Right lobe of liver (tissue), 6 donors: Measurements from ENCODE around the gene SCFD2. TPM values are rescaled to one million over a fixed set of nuclear protein-coding genes. Genes with fewer than 3 reads are reported as not detected.
A peak's percentile ranks its signal among the peaks of the same experiment; 100 is the strongest.

Experiments used
- ATAC-seq, 4 donors: fragments of 200-7000 bp; cut with Tn5 transposase; one replicate each; pipeline ENCODE4 v1.9.1; 2020; ENCODE audit warnings: mild to moderate bottlenecking in 4 of 4, moderate library complexity in 4 of 4
- DNase-seq, 3 donors: peaks; one replicate each; pipeline ENCODE4 v3.0.0-alpha.2; 2020
- H3K27ac ChIP-seq, 3 donors: fragments of 200-600 bp; one replicate each; pipeline ENCODE4 v1.8.0; 2022
- H3K27me3 ChIP-seq, 2 donors: fragments of 200-600 bp; one replicate each; pipeline ENCODE4 v1.8.0; 2022
- H3K36me3 ChIP-seq, 4 donors: fragments of 200-600 bp; sonication (generic) in 1 of 4; one replicate each; pipeline versions ENCODE4 v1.5.1 to v1.8.0; 2017 to 2022; ENCODE audit warnings: control low read depth in 1 of 4
- H3K4me1 ChIP-seq, 4 donors: fragments of 200-600 bp; sonication (generic) in 1 of 4; one replicate each; pipeline versions ENCODE4 v1.5.1 to v1.8.0; 2017 to 2022; ENCODE audit warnings: control low read depth in 1 of 4
- H3K4me3 ChIP-seq, 3 donors: fragments of 200-600 bp; one replicate each; pipeline ENCODE4 v1.8.0; 2022
- H3K9me3 ChIP-seq, 4 donors: fragments of 200-600 bp; sonication (generic) in 1 of 4; one replicate each; pipeline versions ENCODE4 v1.5.1 to v1.8.0; 2017 to 2022; ENCODE audit warnings: control low read depth in 1 of 4
- POLR2A ChIP-seq: fragments of 450-650 bp; IDR thresholded peaks from one replicate; pipeline ENCODE4 v1.6.1; 2017; ENCODE audit warnings: antibody characterized with exemption, mild to moderate bottlenecking
- WGBS: methylation state at CpG from one replicate; pipeline ENCODE4 v1.1.6; 2018; ENCODE audit warnings: low coverage, low lambda C conversion rate; ENCODE audit not compliant: insufficient coverage; ENCODE audit errors: missing lambda C conversion rate; 5-methylcytosine and 5-hydroxymethylcytosine counted together
- intact Hi-C, 2 donors: fragments of 100-400 bp; cut with DNase I; formaldehyde crosslinking; loops; one replicate each; pipeline versions ENCODE4 v1.11.2 to v1.14.1; 2022
- total RNA-seq, 6 experiments: library from RNA; depleted of rRNA in 2 of 6; stranded (reverse); fragments of >200 nt in 2 of 6; fragmentation: NEBNext Ultra II Directional in 3 of 6; extraction: Animal tissue kit (Norgen Biotek cat#: 25700) in 3 of 6; gene quantifications; one replicate each; pipeline versions ENCODE4 v1.1.0 to v1.2.4, GENCODE V29; 2016 to 2023
- TF ChIP-seq, protein P1 (sequence below), 4 donors: fragments of 200-600 bp in 3 of 4; fragments of 450-650 bp in 1 of 4; IDR thresholded peaks; one replicate each; pipeline versions ENCODE4 v1.5.1 to v1.8.0; 2016 to 2022; ENCODE audit warnings: antibody characterized with exemption in 4 of 4, mild to moderate bottlenecking in 2 of 4
- donor health status: DM: no; HTN: yes; CAD: no.
- donor health status: DM: no; HTN: no; CAD: no.
- donor health status: DM: no; HTN: no; CAD: no.
- donor health status: DM: no; HTN: yes; CAD: no.
- donor health status: DM: no; HTN: yes; CAD: no.

The SCFD2 gene
- total RNA-seq, 6 experiments from 2014 or later, result 7.6 to 17.1 (median 10.3) TPM

DNA sequence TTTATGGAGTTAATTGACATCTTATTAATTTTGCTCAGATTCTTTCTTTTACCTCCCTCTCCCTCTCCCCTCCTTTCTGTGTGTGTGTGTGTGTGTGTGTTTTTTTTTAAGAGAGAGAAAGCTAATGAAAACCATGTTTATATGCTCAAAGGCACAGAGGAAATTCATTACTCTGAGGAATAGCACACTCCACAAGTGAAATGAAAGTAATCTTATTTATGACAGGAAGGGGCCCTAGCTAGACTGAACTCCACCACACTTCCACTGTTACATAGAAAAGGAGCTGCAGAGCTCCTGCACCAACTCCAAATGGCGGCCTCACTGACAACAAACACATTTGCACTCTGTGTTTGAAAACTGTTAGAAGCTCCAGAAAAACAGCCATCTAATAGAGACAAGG, 353.1 kb downstream of the SCFD2 start:
- H3K27ac ChIP-seq, result no peak overlapping the region
- H3K4me1 ChIP-seq, result no peaks in the 10 kb centered on the region
- DNase-seq (no peak), ATAC-seq (peak; percentile 44 to 72 (median 62))
- WGBS, result 47% methylated on average over 1 of the region's 1 CpG
- H3K36me3 ChIP-seq, result no peaks in the 10 kb centered on the region
- intact Hi-C loops, result no loop called here
- TF ChIP-seq, protein P1, sequence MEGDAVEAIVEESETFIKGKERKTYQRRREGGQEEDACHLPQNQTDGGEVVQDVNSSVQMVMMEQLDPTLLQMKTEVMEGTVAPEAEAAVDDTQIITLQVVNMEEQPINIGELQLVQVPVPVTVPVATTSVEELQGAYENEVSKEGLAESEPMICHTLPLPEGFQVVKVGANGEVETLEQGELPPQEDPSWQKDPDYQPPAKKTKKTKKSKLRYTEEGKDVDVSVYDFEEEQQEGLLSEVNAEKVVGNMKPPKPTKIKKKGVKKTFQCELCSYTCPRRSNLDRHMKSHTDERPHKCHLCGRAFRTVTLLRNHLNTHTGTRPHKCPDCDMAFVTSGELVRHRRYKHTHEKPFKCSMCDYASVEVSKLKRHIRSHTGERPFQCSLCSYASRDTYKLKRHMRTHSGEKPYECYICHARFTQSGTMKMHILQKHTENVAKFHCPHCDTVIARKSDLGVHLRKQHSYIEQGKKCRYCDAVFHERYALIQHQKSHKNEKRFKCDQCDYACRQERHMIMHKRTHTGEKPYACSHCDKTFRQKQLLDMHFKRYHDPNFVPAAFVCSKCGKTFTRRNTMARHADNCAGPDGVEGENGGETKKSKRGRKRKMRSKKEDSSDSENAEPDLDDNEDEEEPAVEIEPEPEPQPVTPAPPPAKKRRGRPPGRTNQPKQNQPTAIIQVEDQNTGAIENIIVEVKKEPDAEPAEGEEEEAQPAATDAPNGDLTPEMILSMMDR (IDR thresholded peaks at IDR 0.05), result no peak
- no peak for TF ChIP-seq POLR2A
- H3K9me3 ChIP-seq, result no peaks in the 10 kb centered on the region
- H3K4me3 ChIP-seq, result no peak overlapping the region
- no peaks in the 10 kb centered on the region for H3K27me3 ChIP-seq

DNA sequence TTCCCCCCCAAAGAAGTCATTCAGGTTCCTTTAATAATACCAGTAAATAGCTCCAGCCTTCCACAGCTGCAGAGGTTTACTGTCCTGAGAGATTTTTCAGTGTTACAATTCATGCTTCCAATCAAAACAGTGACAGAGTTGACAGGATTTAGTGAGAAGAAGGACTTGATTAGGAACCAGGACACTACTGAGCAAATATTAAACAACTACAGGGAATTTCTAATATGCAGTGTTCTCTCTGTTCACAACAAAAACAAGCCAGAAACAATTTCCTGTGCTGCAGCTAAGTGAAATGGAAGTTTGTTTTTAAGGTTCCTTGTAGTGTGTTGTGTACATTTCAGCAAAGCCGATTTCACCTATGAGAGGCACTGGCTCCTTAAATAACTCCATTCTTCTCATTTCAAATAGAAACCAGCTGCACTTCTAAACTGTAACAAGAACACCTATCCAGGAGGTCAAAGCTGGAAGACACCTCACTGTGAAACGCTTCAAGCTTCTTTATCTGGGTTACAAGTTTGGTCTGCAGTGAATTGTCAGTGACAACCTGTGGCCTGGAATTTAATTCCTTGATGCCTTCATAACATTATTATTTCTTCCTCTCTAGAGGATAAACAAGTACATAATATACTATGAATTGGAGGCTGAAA, 354.5 kb downstream of the SCFD2 start:
- Histone ChIP-seq H3K4me1 (no peaks in the 10 kb centered on the region), H3K27me3 (no peaks in the 10 kb centered on the region), H3K4me3 (no peak overlapping the region), H3K27ac (no peak overlapping the region), H3K36me3 (no peaks in the 10 kb centered on the region), H3K9me3 (no peaks in the 10 kb centered on the region)
- intact Hi-C loops, result no loop called here
- WGBS, result 36% methylated on average over 2 of the region's 2 CpGs
- no peak for ATAC-seq
- TF ChIP-seq, protein P1 (IDR thresholded peaks at IDR 0.05), result no peak
- no peak for TF ChIP-seq POLR2A
- no peak for DNase-seq

DNA sequence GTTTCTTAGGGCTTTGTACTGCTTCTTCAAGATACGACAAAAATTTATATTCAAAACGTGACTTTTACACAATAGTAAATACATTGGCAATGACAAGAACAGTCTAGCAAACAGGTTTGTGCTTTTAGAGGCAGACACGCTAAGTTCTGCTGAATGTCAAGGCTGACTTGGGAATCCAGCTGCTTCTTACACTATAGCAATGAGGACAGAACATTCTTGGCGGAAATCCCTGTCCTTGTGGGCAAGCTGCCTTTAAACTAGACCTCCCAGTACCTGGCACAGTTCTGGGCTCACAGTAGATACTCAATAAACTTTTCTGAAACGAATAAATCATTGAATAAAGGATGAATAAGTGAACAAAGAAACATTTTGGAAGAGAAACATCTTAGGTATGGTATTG, 355.5 kb downstream of the SCFD2 start:
- intact Hi-C loops, result no loop called here
- TF ChIP-seq, protein P1 (IDR thresholded peaks at IDR 0.05), result no peak
- no peak for TF ChIP-seq POLR2A
- no peak overlapping the region for H3K4me3 ChIP-seq
- 63% methylated on average over 5 of the region's 5 CpGs for WGBS
- no peaks in the 10 kb centered on the region for H3K9me3 ChIP-seq
- no peaks in the 10 kb centered on the region for H3K4me1 ChIP-seq
- H3K27me3 ChIP-seq, result no peaks in the 10 kb centered on the region
- DNase-seq (no peak), ATAC-seq (no peak)
- H3K27ac ChIP-seq, result no peak overlapping the region
- no peaks in the 10 kb centered on the region for H3K36me3 ChIP-seq

DNA sequence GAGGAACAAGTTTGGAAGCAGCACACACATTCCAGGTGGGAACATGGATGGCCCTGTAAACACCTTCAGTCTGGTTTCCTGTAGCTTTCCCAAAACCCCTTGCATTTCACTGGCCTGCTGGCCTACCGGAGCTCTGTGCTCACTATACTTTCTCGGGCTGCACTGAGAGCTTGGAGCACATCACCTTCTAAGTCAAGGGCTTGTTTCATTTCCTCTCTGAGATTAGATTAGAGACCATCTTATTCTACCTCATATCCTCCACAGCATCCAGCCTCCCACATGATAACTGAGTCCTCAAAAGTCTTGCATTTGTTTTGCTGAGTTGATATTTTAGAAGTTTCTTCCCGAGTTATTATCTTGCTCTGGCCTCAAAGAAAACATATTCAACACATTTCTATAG, 356.0 kb downstream of the SCFD2 start:
- no peaks in the 10 kb centered on the region for H3K9me3 ChIP-seq
- intact Hi-C loops, result no loop called here
- 63% methylated on average over 3 of the region's 3 CpGs for WGBS
- H3K27me3 ChIP-seq, result no peaks in the 10 kb centered on the region
- no peak overlapping the region for H3K4me3 ChIP-seq
- TF ChIP-seq, protein P1 (IDR thresholded peaks at IDR 0.05), result no peak
- TF ChIP-seq POLR2A, result no peak
- DNase-seq, result no peak
- no peak overlapping the region for H3K27ac ChIP-seq
- H3K36me3 ChIP-seq, result no peaks in the 10 kb centered on the region
- no peaks in the 10 kb centered on the region for H3K4me1 ChIP-seq
- no peak for ATAC-seq

DNA sequence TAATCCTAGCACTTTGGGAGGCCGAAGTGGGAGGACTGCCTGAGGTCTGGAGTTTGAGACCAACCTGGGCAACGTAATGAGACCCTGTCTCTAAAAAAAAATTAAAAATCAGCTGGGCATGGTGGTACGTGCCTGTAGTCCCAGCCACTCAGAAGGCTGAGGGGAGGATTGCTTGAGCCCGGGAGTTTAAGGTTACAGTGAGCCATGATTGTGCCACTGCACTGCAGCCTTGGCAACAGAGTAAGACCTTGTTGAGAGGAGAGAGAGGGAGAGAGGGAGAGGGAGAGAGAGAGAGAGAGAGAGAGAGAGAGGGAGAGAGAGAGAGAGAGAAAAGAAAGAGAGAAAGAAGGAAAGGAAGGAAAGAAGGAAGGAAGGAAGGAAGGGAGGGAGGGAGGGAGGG, 358.8 kb downstream of the SCFD2 start:
- no peak overlapping the region for H3K27ac ChIP-seq
- DNase-seq (no peak), ATAC-seq (no peak)
- no peaks in the 10 kb centered on the region for H3K9me3 ChIP-seq
- no peaks in the 10 kb centered on the region for H3K36me3 ChIP-seq
- 89% methylated on average over 4 of the region's 4 CpGs for WGBS
- H3K4me1 ChIP-seq, result no peaks in the 10 kb centered on the region
- H3K27me3 ChIP-seq, result no peaks in the 10 kb centered on the region
- H3K4me3 ChIP-seq, result no peak overlapping the region
- TF ChIP-seq POLR2A, result no peak
- TF ChIP-seq, protein P1 (IDR thresholded peaks at IDR 0.05), result no peak
- intact Hi-C loops, result no loop called here
